GM18517 (cell line): Measurements from ENCODE around the gene ANP32D.
"Not testable (repeated sequence)": the region's sequence is repeated elsewhere in the genome, so short reads cannot be mapped to it uniquely, and the experiment has no call there.

Experiments
- ATAC-seq: cut with Tn5 transposase; IDR thresholded peaks from one replicate; pipeline ENCODE4 v1.9.1; 2021; ENCODE audit warnings: mild to moderate bottlenecking, moderate library complexity; ENCODE audit not compliant: unreplicated experiment

ANP32D gene

DNA sequence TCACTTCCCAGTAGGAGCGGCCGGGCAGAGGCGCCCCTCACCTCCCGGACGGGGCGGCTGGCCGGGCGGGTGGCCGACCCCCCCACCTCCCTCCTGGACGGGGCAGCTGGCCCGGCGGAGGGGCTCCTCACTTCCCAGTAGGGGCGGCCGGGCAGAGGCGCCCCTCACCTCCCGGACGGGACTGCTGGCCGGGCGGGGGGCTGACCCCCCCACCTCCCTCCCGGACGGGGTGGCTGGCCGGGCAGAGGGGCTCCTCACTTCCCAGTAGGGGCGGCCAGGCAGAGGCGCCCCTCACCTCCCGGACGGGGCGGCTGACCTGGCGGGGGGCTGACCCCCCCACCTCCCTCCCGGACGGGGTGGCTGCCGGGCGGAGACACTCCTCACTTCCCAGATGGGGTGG lies 27.9 kb downstream of the ANP32D start:
- ATAC-seq, result not testable (repeated sequence)

DNA sequence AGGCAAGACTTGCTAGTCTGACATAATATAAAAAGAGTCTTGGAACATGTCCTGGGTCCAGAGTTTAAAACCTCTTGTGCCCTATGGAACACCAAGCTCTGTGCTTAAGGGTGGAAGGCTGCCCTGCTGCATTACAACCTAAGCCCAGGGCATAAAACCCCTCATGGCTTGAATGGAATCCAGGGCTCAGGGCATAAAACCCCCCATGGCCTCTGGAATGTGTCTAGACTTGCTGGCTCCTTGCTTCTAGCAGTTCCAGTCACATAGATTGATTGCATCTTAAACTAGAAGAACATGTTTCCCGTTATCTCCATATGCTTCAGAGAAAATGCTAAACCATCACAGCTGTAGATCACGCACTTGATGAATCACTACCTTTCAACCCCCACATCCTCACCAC lies 34.5 kb downstream of the ANP32D start:
- ATAC-seq, result not testable (repeated sequence)

- no peak for ATAC-seq
Observed at GRCh38 chr12:48508987-48509386, 36.6 kb downstream of the ANP32D start.

GRCh38 chr12:48510111-48510510 lies 37.8 kb downstream of the ANP32D start:
- ATAC-seq, result no peak

GRCh38 chr12:48512855-48513254 lies 40.5 kb downstream of the ANP32D start:
- peak; percentile 93 for ATAC-seq

GRCh38 chr12:48514728-48515127 lies 42.4 kb downstream of the ANP32D start:
- ATAC-seq, result no peak

DNA sequence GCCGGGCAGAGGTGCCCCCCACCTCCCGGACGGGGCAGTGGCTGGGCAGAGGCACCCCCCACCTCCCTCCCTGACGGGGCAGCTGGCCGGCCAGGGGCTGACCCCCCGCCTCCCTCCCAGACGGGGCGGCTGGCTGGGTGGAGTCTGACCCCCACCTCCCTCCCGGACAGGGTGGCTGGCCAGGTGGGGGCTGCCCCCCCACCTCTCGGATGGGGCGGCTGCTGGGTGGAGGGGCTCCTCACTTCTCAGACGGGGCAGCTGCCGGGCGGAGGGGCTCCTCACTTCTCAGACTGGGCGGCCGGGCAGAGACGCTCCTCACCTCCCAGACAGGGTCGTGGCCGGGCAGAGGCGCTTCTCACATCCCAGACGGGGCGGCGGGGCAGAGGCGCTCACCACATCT lies 48.0 kb downstream of the ANP32D start:
- not testable (repeated sequence) for ATAC-seq
